Activated naive CD4-positive, alpha-beta T cell treated with anti-CD3 and anti-CD28 coated beads, Interleukin-2, amount 50 U/mL, for 72 hours (primary cell): ENCODE data around the gene ZEB1. TPM values are rescaled to one million over a fixed set of nuclear protein-coding genes. Genes with fewer than 3 reads are reported as not detected.
"Not testable (repeated sequence)": the region's sequence is repeated elsewhere in the genome, so short reads cannot be mapped to it uniquely, and the experiment has no call there.

Experiments
- ATAC-seq, 2 donors: fragments of 150-1000 bp; cut with Tn5 transposase; 2 replicates each; pipeline ENCODE4 v1.10.0; 2021; ENCODE audit warnings: mild to moderate bottlenecking in 2 of 2, moderate library complexity in 2 of 2
- DNase-seq, 2 donors: peaks; one replicate each; pipeline ENCODE4 v3.0.0; 2021 to 2022; ENCODE audit warnings: low spot score in 2 of 2
- H3K27ac Mint-ChIP-seq, 2 donors: one replicate each; pipeline ENCODE4 v1.8.0; 2022; ENCODE audit warnings: mild to moderate bottlenecking in 2 of 2, mixed read lengths in 2 of 2
- H3K36me3 Mint-ChIP-seq, 2 donors: one replicate each; pipeline ENCODE4 v1.8.0; 2022; ENCODE audit warnings: mixed read lengths in 2 of 2
- H3K9me3 Mint-ChIP-seq, 2 donors: one replicate each; pipeline ENCODE4 v1.8.0; 2022; ENCODE audit warnings: mixed read lengths in 2 of 2
- total RNA-seq, 2 donors: library from RNA; stranded (reverse); gene quantifications; one replicate each; pipeline ENCODE4 v1.2.3, GENCODE V29; 2022

Gene ZEB1
- total RNA-seq, 2 donors from 2014 or later = 44.4 to 56.8 TPM

DNA sequence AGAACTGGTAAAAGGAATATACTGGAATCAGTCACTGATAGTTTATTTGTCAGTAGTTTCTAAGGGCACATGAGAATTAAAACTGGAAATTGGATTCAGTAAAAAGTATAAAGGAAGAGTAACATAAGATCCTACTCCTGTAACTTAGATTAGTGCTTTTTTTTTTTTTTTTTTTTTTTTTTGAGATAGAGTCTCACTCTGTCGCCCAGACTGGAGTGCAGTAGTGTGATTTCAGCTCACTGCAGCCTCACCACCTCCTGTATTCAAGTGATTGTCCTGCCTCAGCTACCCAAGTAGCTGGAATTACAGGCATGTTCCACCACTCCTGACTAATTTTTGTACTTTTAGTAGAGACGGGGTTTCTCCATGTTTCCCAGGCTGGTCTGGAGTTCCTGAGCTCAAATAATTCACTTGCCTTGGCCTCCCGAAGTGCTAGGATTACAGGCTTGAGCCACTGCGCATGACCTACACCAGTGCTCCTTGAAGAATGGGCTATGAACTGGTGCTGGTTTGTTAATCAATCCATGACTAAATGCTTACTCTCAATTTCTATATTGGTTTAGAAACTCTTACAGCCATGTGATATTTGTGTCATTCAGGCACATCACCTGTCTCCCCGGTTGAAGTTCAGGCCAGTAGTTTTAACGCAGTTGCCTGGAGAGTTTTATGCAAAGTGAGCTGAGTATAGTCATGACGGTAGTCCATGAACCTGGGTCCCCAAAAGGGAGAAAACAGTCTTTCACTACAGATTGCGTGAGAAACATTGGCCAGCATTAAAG lies 65.0 kb downstream of the ZEB1 start:
- Mint-ChIP-seq H3K9me3 (no peaks in the 10 kb centered on the region), H3K27ac (no peak overlapping the region), H3K36me3 (peaks cover 0 to 9% of the 10 kb centered on the region in 2 donors)
- ATAC-seq (peak; percentile 48 to 57), DNase-seq (no peak)

DNA sequence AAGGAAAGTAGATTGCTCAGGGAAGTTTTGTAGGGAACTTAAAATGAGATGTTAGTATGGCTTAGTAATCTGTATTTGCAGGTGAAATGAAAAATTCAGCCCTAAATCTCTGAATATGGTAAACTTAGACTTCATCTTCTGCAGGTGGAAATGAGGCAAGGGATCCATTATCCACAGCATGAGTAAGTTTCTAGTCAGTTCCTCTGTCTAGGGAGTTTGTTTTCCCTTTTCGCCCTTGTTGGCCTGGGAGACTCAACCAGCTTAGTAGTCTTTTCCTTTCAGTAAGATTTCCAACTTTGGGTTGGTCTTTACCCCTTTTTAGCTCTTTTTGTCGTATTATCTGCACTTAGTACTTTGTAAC lies 65.6 kb downstream of the ZEB1 start:
- peak in 1 of 2 donors; percentile 29 for ATAC-seq
- H3K27ac Mint-ChIP-seq = no peak overlapping the region
- H3K36me3 Mint-ChIP-seq = peaks cover 0 to 15% of the 10 kb centered on the region in 2 donors
- DNase-seq = no peak
- no peaks in the 10 kb centered on the region for H3K9me3 Mint-ChIP-seq

DNA sequence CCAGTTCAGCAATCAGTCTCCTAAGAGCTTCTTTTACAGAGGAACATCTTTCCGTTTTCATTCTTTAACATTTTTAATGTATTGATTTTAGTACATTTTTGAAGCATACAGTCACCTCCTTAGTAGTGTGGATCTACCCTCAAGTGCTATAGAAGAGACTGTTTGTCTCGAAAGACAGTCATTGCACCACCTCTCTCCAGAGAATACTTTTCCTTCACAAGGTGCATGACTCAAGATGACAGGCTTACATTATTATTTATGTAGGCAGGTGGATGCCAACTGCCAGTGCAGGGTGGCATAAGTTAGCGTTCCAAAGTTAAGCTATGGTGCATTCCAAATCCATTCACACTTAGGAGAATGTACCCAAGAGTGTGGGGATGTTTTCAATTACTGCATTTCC lies 71.8 kb downstream of the ZEB1 start:
- Mint-ChIP-seq H3K9me3 (no peaks in the 10 kb centered on the region), H3K36me3 (peaks cover 0 to 19% of the 10 kb centered on the region in 2 donors), H3K27ac (no peak overlapping the region)
- no peak for ATAC-seq
- no peak for DNase-seq

DNA sequence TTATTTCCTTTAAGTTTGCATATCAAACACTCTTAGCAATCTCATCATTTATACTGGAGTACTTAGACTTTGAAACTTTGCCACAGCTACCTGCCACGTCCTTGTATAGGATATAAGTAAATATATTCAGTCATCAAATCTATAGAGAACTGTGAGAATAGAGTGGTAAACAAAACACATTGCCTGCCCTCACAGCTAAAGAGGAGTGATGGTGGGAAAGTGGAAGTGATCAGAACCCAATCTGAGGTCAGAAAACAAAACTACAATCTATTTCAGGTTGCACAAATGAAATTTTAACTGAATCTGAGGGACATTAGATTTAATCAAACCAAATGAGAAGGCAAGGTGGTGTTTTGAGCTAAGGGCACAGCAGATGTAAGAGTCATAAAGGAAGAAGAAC lies 74.8 kb downstream of the ZEB1 start:
- DNase-seq (no peak), ATAC-seq (no peak)
- Mint-ChIP-seq H3K27ac (no peak overlapping the region), H3K36me3 (peaks cover 0 to 12% of the 10 kb centered on the region in 2 donors), H3K9me3 (no peaks in the 10 kb centered on the region)

- DNase-seq = no peak
- Mint-ChIP-seq H3K27ac (no peak overlapping the region), H3K9me3 (no peaks in the 10 kb centered on the region), H3K36me3 (peaks cover 0 to 4% of the 10 kb centered on the region in 2 donors)
- no peak for ATAC-seq
These were observed 76.7 kb downstream of the ZEB1 start for GRCh38 chr10:31395695-31396094.

DNA sequence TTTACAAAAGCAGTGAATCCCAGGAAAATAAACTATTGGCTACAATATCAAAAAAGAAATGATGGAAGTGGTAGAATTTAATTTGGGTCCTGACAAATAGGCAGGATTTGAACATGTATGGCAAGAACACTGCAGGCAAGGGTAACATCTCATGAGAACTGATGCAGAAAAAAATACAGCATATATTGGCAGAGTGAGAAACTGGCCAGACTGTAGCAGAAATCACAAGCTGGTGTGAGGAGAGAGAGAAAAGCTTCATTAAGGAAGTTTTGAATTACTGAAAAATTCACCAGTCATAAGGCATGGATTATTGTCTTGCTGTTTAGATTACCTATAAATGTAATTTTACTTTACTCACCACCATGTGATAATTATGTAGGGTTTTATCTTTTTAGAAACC lies 77.4 kb downstream of the ZEB1 start:
- ATAC-seq = no peak
- H3K9me3 Mint-ChIP-seq = no peaks in the 10 kb centered on the region
- H3K36me3 Mint-ChIP-seq = no peaks in the 10 kb centered on the region
- DNase-seq = no peak
- H3K27ac Mint-ChIP-seq = no peak overlapping the region

GRCh38 chr10:31397852-31398251 lies 78.8 kb downstream of the ZEB1 start:
- no peaks in the 10 kb centered on the region for H3K9me3 Mint-ChIP-seq
- H3K27ac Mint-ChIP-seq = no peak overlapping the region
- no peaks in the 10 kb centered on the region for H3K36me3 Mint-ChIP-seq
- no peak for ATAC-seq
- DNase-seq = no peak

DNA sequence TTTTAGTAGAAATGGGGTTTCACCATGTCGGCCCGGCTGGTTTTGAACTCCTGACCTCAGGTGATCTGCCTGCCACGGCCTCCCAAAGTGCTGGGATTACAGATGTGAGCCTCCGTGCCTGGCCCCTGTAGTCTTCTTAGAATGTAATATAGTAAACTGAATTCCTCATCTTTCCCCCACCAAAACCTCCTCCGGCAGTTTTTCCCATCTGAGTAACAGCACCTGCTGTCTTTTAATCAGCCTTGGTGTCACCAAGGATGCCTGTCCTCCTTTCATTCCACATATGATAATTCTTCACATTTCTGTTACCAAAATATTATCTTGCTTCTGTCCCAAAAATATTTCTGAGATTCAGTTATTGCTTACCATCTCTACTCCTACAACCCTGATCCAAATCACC lies 80.2 kb downstream of the ZEB1 start:
- DNase-seq (no peak), ATAC-seq (no peak)
- Mint-ChIP-seq H3K27ac (no peak overlapping the region), H3K36me3 (no peaks in the 10 kb centered on the region), H3K9me3 (no peaks in the 10 kb centered on the region)

DNA sequence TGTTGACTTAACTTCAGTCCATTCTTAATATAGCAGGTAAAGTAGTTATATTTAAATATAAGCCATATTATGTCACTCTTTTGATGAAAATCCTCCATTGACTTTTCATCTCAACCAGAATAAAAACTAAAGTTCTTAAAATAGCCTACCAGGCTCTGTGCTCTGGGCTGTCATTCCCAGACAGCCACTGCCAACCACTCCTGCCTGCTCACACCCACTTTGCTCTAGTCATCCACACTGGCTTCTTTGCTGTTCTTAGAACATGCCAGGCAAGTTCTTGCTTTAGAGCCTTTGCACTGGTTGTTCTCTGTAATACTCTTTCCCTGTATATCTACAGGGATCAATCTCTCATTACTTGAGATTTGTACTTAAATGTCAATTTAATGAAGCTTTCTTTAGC lies 80.6 kb downstream of the ZEB1 start:
- H3K27ac Mint-ChIP-seq = no peak overlapping the region
- no peaks in the 10 kb centered on the region for H3K36me3 Mint-ChIP-seq
- H3K9me3 Mint-ChIP-seq = no peaks in the 10 kb centered on the region
- DNase-seq (no peak), ATAC-seq (no peak)

GRCh38 chr10:31401287-31401686 lies 82.3 kb downstream of the ZEB1 start:
- no peak overlapping the region for H3K27ac Mint-ChIP-seq
- H3K9me3 Mint-ChIP-seq = no peaks in the 10 kb centered on the region
- no peak for ATAC-seq
- no peak for DNase-seq
- H3K36me3 Mint-ChIP-seq = peaks cover 0 to 7% of the 10 kb centered on the region in 2 donors

DNA sequence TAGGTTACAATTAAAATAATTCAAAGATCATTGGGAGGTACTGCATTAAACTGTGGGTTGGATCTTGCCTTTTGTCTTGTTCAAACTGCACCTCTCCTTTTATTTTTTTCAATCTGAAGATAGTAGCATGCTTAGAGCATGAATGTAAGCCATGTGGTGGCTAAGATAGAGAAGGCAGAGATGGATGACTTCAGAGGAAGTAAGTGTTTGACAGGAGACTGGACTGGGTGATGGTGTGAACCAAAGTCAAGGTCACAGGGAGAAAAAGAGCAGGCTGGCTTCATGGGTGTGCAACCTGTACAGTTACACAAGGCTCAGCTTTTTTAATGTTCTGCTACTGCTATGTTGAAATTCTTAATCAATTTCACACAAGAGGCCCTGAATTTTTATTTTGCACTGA lies 85.6 kb downstream of the ZEB1 start:
- DNase-seq (no peak), ATAC-seq (no peak)
- peaks cover 0 to under 1% of the 10 kb centered on the region in 2 donors for H3K9me3 Mint-ChIP-seq
- no peak overlapping the region for H3K27ac Mint-ChIP-seq
- peaks cover 5 to 17% of the 10 kb centered on the region in 2 donors for H3K36me3 Mint-ChIP-seq

DNA sequence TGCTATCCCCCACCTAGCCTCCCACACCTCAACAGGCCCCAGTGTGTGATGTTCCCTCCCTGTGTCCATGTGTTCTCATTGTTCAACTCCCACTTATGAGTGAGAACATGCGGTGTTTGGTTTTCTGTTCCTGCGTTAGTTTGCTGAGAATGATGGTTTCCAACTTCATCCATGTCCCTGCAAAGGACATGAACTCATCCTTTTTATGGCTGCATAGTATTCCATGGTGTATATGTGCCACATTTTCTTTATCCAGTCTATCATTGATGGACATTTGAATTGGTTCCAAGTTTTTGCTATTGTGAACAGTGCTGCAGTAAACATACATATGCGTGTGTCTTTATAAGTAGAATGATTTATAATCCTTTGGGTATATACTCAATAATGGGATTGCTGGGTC lies 86.8 kb downstream of the ZEB1 start:
- DNase-seq, H3K9me3 Mint-ChIP-seq, H3K27ac Mint-ChIP-seq, ATAC-seq: not testable (repeated sequence)
- H3K36me3 Mint-ChIP-seq = peaks cover 8 to 29% of the 10 kb centered on the region in 2 donors

DNA sequence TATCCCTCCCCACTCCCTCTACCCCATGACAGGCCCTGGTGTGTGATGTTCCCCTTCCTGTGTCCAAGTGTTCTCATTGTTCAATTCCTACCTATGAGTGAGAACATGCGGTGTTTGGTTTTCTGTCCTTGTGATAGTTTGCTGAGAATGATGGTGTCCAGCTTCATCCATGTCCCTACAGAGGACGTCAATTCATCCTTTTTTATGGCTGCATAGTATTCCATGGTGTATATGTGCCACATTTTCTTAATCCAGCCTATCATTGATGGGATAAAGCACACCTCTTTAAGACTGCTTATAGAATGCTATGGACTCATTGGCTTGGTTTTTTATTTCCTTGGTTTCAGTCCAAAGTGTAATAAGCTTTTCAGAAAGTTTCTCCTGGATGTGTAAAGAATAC lies 93.4 kb downstream of the ZEB1 start:
- not testable (repeated sequence) for DNase-seq, ATAC-seq, H3K27ac Mint-ChIP-seq
- peaks cover 4 to 11% of the 10 kb centered on the region in 2 donors for H3K9me3 Mint-ChIP-seq
- peaks cover 6 to 21% of the 10 kb centered on the region in 2 donors for H3K36me3 Mint-ChIP-seq

GRCh38 chr10:31413325-31413724 lies 94.3 kb downstream of the ZEB1 start:
- no peak for ATAC-seq
- H3K9me3 Mint-ChIP-seq = peaks cover 4 to 11% of the 10 kb centered on the region in 2 donors
- no peak overlapping the region for H3K27ac Mint-ChIP-seq
- peaks cover 6 to 21% of the 10 kb centered on the region in 2 donors for H3K36me3 Mint-ChIP-seq
- no peak for DNase-seq

DNA sequence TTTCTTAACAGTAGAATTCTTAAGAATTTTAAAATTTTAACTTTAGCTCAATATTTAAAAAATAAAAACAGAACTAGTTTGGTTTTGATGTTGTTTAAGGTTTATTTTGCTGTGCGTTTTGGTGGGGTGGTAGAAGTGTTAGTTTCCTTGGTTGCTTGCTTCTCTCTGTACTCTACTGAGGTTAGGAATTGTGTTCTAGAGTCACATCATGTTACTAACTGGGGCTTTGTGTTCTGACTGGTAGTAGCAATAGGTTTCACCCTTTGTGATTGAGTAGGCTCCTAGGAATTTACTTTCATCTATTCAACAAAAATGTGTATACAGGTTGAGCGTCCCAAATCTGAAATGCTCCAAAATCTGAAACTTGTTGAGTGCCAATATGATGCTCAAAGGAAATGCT lies 99.5 kb downstream of the ZEB1 start:
- H3K9me3 Mint-ChIP-seq = no peaks in the 10 kb centered on the region

GRCh38 chr10:31419394-31420063 lies 100.5 kb downstream of the ZEB1 start:
- ATAC-seq (peak in 1 of 2 donors; percentile 75), DNase-seq (no peak)
- Mint-ChIP-seq H3K27ac (no peak overlapping the region), H3K9me3 (no peaks in the 10 kb centered on the region), H3K36me3 (peaks cover 0 to 15% of the 10 kb centered on the region in 2 donors)

More for the DNA sequence above, 99.5 kb downstream of the ZEB1 start:
- no peak overlapping the region for H3K27ac Mint-ChIP-seq
- no peak for DNase-seq
- peak in 1 of 2 donors; percentile 32 for ATAC-seq
- peaks cover 0 to 15% of the 10 kb centered on the region in 2 donors for H3K36me3 Mint-ChIP-seq

DNA sequence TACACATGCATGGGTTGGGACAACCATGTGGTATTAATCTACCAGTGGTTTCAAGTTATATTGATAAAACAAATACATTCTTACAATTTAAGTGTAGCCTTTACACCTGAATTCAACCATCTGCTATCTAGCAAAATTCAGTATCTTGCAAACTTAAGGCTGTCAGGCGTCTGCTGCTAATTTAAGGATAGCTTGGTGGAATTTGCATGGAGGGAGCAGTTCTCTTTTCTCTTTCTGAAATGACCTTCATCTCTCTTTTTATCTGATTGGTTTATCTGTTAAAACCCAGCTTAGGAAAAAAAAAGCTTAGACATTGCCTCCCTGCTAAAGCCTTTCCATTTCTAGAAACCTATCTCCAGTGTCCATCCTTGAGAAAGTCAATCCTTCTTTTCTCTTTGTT lies 102.3 kb downstream of the ZEB1 start:
- H3K9me3 Mint-ChIP-seq = no peaks in the 10 kb centered on the region
- no peak overlapping the region for H3K27ac Mint-ChIP-seq
- H3K36me3 Mint-ChIP-seq = peaks cover 0 to 15% of the 10 kb centered on the region in 2 donors
- DNase-seq (no peak), ATAC-seq (no peak)

GRCh38 chr10:31422634-31423033 lies 103.6 kb downstream of the ZEB1 start:
- DNase-seq (no peak), ATAC-seq (no peak)
- no peak overlapping the region for H3K27ac Mint-ChIP-seq
- no peaks in the 10 kb centered on the region for H3K9me3 Mint-ChIP-seq
- H3K36me3 Mint-ChIP-seq = peaks cover 0 to 16% of the 10 kb centered on the region in 2 donors
